ENCODE data around the gene DIAPH3. TPM values are rescaled to one million over a fixed set of nuclear protein-coding genes. Genes with fewer than 3 reads are reported as not detected.

The DIAPH3 gene
- total RNA-seq, 3 donors from 2014 or later: under 0.01 to 0.88 (median 0.64) TPM

DNA sequence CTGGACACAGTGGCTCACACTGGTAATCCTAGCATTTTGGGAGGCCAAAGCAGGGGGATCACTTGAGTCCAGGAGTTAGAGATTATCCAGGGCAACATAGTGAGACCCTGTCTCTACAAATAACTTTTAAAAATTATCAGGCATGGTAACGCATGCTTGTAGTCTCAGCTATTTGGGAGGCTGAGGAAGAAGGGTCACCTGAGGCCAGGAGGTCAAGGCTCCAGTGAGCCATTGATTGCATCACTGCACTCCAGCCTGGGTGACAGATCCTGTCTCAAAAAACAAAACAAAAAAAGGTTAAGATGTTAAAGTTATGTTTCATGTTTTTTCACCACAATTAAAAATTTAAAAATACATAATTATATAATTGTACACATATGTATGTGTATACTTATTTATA lies 19.2 kb upstream of the DIAPH3 start:
- H3K4me3 ChIP-seq: no peak overlapping the region
- intact Hi-C loops (cut with DNase I; ENCODE audit: low total_unique reads): no loop called here
- H3K4me1 ChIP-seq: no peaks in the 10 kb centered on the region
- no peaks in the 10 kb centered on the region for H3K27me3 ChIP-seq
- H3K27ac ChIP-seq: no peak overlapping the region
- H3K36me3 ChIP-seq: no peaks in the 10 kb centered on the region
- H3K9me3 ChIP-seq: no peaks in the 10 kb centered on the region
- DNase-seq (ENCODE audit: low spot score in 2 of 2): no peak
- TF ChIP-seq POLR2A (IDR thresholded peaks at IDR 0.05) (no peak), POLR2AphosphoS5 (IDR thresholded peaks at IDR 0.05) (no peak)
- TF ChIP-seq, protein P1, sequence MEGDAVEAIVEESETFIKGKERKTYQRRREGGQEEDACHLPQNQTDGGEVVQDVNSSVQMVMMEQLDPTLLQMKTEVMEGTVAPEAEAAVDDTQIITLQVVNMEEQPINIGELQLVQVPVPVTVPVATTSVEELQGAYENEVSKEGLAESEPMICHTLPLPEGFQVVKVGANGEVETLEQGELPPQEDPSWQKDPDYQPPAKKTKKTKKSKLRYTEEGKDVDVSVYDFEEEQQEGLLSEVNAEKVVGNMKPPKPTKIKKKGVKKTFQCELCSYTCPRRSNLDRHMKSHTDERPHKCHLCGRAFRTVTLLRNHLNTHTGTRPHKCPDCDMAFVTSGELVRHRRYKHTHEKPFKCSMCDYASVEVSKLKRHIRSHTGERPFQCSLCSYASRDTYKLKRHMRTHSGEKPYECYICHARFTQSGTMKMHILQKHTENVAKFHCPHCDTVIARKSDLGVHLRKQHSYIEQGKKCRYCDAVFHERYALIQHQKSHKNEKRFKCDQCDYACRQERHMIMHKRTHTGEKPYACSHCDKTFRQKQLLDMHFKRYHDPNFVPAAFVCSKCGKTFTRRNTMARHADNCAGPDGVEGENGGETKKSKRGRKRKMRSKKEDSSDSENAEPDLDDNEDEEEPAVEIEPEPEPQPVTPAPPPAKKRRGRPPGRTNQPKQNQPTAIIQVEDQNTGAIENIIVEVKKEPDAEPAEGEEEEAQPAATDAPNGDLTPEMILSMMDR (IDR thresholded peaks at IDR 0.05): no peak

DNA sequence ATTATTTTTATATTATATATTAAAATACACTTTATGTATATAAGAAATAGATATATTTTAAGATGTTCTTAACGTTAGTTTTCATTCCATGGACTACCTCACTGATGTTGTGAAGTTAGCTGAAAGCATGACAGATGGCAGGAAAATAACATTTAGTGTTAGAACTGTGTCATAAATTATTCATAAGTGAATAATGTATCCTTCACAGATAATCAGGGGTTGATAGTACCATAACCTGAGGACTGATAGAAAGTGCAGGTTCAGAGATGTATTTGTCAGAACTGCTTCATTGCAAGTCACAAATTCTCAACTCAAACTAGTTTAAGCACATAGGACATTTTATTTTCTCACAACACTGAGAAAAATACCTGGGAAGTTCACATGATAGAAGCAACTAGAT lies 14.6 kb upstream of the DIAPH3 start:
- no peaks in the 10 kb centered on the region for H3K4me1 ChIP-seq
- no peaks in the 10 kb centered on the region for H3K9me3 ChIP-seq
- H3K36me3 ChIP-seq: no peaks in the 10 kb centered on the region
- intact Hi-C loops (cut with DNase I; ENCODE audit: low total_unique reads): no loop called here
- H3K4me3 ChIP-seq: no peak overlapping the region
- H3K27me3 ChIP-seq: peaks cover 0 to 4% of the 10 kb centered on the region in 2 donors
- no peak overlapping the region for H3K27ac ChIP-seq
- no peak for TF ChIP-seq POLR2A (IDR thresholded peaks at IDR 0.05)
- TF ChIP-seq, protein P1 (IDR thresholded peaks at IDR 0.05): no peak
- TF ChIP-seq POLR2AphosphoS5 (IDR thresholded peaks at IDR 0.05): no peak
- no peak for DNase-seq (ENCODE audit: low spot score in 2 of 2)

DNA sequence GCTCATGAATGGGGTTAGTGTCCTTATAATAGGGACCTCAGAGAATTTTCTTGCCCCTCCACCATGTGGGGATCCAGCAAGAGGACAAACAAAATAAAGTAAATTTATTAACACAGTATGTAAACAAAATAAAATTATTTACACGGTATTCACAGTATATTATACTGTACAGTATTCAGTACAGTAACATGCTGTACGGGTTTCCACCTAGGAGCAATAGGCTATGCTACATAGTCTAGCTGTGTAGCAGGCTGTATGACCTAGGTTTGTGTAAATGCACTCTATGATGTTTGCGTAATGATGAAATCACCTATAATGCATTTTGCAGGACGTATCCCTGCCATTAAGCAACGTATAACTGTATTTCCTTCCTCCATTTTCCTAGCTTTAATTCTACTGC lies 11.8 kb upstream of the DIAPH3 start:
- Histone ChIP-seq H3K36me3 (no peaks in the 10 kb centered on the region), H3K4me1 (no peaks in the 10 kb centered on the region), H3K9me3 (no peaks in the 10 kb centered on the region), H3K27ac (no peak overlapping the region), H3K27me3 (peaks cover 0 to 4% of the 10 kb centered on the region in 2 donors), H3K4me3 (no peak overlapping the region)
- intact Hi-C loops (cut with DNase I; ENCODE audit: low total_unique reads): no loop called here
- no peak for DNase-seq (ENCODE audit: low spot score in 2 of 2)
- TF ChIP-seq POLR2A (IDR thresholded peaks at IDR 0.05): no peak
- TF ChIP-seq, protein P1 (IDR thresholded peaks at IDR 0.05): no peak
- TF ChIP-seq POLR2AphosphoS5 (IDR thresholded peaks at IDR 0.05): no peak

DNA sequence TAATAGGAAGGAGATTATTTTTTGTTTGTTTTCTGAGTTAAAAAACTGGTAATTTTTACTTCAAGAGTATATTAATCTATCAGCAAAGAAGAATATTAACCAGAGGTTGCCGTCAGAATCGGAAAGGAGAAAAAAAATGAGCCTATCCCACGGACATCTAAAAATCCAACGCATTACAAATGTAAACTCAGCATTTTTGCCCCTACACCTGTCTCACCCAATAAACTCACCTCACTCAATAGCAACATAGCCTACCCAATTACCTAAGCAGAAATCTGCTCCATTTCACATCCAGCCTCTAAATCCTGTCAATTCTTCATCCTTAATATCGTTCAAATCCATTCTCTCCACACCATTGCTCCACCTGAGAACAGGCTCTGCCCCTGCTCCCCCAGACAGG lies 10.4 kb upstream of the DIAPH3 start:
- intact Hi-C loops (cut with DNase I; ENCODE audit: low total_unique reads): no loop called here
- H3K4me3 ChIP-seq: no peak overlapping the region
- no peak for TF ChIP-seq POLR2AphosphoS5 (IDR thresholded peaks at IDR 0.05)
- TF ChIP-seq, protein P1 (IDR thresholded peaks at IDR 0.05): no peak
- no peak for TF ChIP-seq POLR2A (IDR thresholded peaks at IDR 0.05)
- peaks cover 0 to 4% of the 10 kb centered on the region in 2 donors for H3K27me3 ChIP-seq
- no peaks in the 10 kb centered on the region for H3K36me3 ChIP-seq
- no peaks in the 10 kb centered on the region for H3K4me1 ChIP-seq
- no peak overlapping the region for H3K27ac ChIP-seq
- no peaks in the 10 kb centered on the region for H3K9me3 ChIP-seq
- DNase-seq (ENCODE audit: low spot score in 2 of 2): no peak

DNA sequence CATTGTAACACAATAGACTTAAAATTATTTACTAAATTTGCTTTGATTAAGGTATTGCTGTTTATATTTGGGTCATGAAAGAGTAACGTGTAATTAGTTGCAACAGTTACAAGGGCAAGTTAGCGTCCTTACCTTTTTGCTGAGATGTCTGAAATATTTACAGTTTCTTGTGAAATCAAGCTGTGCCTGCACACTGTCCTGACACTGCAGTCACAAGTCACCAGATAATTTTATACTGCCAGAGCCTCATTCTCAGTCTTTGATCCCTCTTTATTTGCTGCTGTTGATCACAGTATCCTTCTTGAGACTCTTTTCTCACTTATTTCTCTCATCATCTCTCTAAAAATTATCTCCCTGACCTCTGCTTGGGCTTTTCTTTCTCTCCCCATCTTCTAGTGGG lies 8.4 kb upstream of the DIAPH3 start:
- no peaks in the 10 kb centered on the region for H3K36me3 ChIP-seq
- no peak for DNase-seq (ENCODE audit: low spot score in 2 of 2)
- no peak overlapping the region for H3K27ac ChIP-seq
- no peaks in the 10 kb centered on the region for H3K9me3 ChIP-seq
- intact Hi-C loops (cut with DNase I; ENCODE audit: low total_unique reads): no loop called here
- TF ChIP-seq, protein P1 (IDR thresholded peaks at IDR 0.05): no peak
- no peak for TF ChIP-seq POLR2AphosphoS5 (IDR thresholded peaks at IDR 0.05)
- no peak for TF ChIP-seq POLR2A (IDR thresholded peaks at IDR 0.05)
- no peak overlapping the region for H3K4me3 ChIP-seq
- peaks cover 0 to 4% of the 10 kb centered on the region in 2 donors for H3K27me3 ChIP-seq
- H3K4me1 ChIP-seq: no peaks in the 10 kb centered on the region

Measured in breast epithelium (tissue), 4 donors.